ENCODE results near the gene NRG2. TPM values are rescaled to one million over a fixed set of nuclear protein-coding genes. Genes with fewer than 3 reads are reported as not detected.

Gene NRG2
- 1.7 to 2.4 TPM (median 2.1 TPM) in 5 replicates for total RNA-seq (2022; extraction: Qiagen RNA extraction)

GRCh38 chr5:140042643-140043507 is at the start of gene NRG2:
Gene NRG2 (minus strand): TSS chr5:140043299.

Other genes starting within 250 kb of the NRG2 start
- gene PSD2, start 247.5 kb downstream of the NRG2 start, total RNA-seq (2022; extraction: Qiagen RNA extraction), result 0.02 to 0.03 TPM (median 0.03 TPM) in 4 of 5 replicates, not detected in the other
- 4.9 to 6.3 TPM (median 5.7 TPM) in 5 replicates for gene PURA, start 70.8 kb upstream of the NRG2 start, total RNA-seq (2022; extraction: Qiagen RNA extraction)
- gene IGIP, start 82.6 kb upstream of the NRG2 start, total RNA-seq (2022; extraction: Qiagen RNA extraction), result 0.80 to 1.1 TPM (median 0.91 TPM) in 5 replicates
- gene CYSTM1, start 131.9 kb upstream of the NRG2 start, total RNA-seq (2022; extraction: Qiagen RNA extraction), result 152 to 224 TPM (median 170 TPM) in 5 replicates